PC-9 (cell line): ENCODE results near the gene CELSR2. TPM values are rescaled to one million over a fixed set of nuclear protein-coding genes. Genes with fewer than 3 reads are reported as not detected.

Experiments used
- BruUV-seq: library from RNA; stranded (reverse); fragments of 400-500 nt; replicated peaks from 2 replicates; lab custom pipeline; 2021; lab: Mats Ljungman, UMichigan
- CTCF ChIA-PET: fragments of 300-600 bp; sonication (Branson Sonifier 250); formaldehyde crosslinking; loops from one replicate; lab custom pipeline; 2022; ENCODE audit warnings: antibody characterized with exemption; lab: Charles Lee
- POLR2A ChIA-PET: fragments of 300-600 bp; sonication (Branson Sonifier 250); formaldehyde crosslinking; loops from one replicate; lab custom pipeline; 2022; ENCODE audit warnings: antibody characterized with exemption; ENCODE audit not compliant: unreplicated experiment; lab: Charles Lee
- DNase-seq, 2 experiments: peaks; one replicate each; pipeline versions ENCODE4 v3.0.0 to v3.0.0-alpha.2; 2015 to 2022; ENCODE audit warnings: mixed read lengths in 1 of 2
- H2AFZ ChIP-seq: fragments of 200-600 bp; sonication (generic); 2 replicates; pipeline ENCODE4 v1.8.1; 2017; ENCODE audit warnings: antibody characterized with exemption
- H3F3A ChIP-seq: fragments of 200-600 bp; sonication (generic); 2 replicates; pipeline ENCODE4 v1.8.1; 2017; ENCODE audit warnings: antibody characterized with exemption, mild to moderate bottlenecking, low read depth; ENCODE audit not compliant: insufficient read depth
- H3K27ac ChIP-seq: fragments of 200-600 bp; sonication (generic); 2 replicates; pipeline ENCODE4 v1.6.1; 2016; ENCODE audit warnings: mixed run types
- H3K27me3 ChIP-seq: fragments of 200-600 bp; sonication (generic); 2 replicates; pipeline ENCODE4 v1.6.1; 2016; ENCODE audit warnings: low read depth, mixed run types; ENCODE audit not compliant: insufficient read depth
- H3K36me3 ChIP-seq: fragments of 200-600 bp; sonication (generic); 2 replicates; pipeline ENCODE4 v1.6.1; 2016; ENCODE audit warnings: low read depth, mixed run types
- H3K4me1 ChIP-seq: fragments of 200-600 bp; sonication (generic); replicated peaks from 2 replicates; pipeline ENCODE4 v1.6.1; 2016; ENCODE audit warnings: mixed run types; ENCODE audit not compliant: insufficient read depth
- H3K4me2 ChIP-seq: fragments of 200-600 bp; sonication (generic); 2 replicates; pipeline ENCODE4 v1.6.1; 2017; ENCODE audit warnings: mixed run types
- H3K4me3 ChIP-seq: fragments of 200-600 bp; sonication (generic); 2 replicates; pipeline ENCODE4 v1.6.1; 2016; ENCODE audit warnings: mixed run types
- H3K79me2 ChIP-seq: fragments of 200-600 bp; sonication (generic); 2 replicates; pipeline ENCODE4 v1.6.1; 2017; ENCODE audit warnings: low read depth, mixed run types
- H3K9me2 ChIP-seq: fragments of 200-600 bp; sonication (generic); 2 replicates; pipeline ENCODE4 v1.8.1; 2017; ENCODE audit warnings: mild to moderate bottlenecking; ENCODE audit not compliant: insufficient read depth
- H3K9me3 ChIP-seq: fragments of 200-600 bp; sonication (generic); 2 replicates; pipeline ENCODE4 v1.8.1; 2016; ENCODE audit warnings: low read depth; ENCODE audit not compliant: insufficient read depth
- H4K20me1 ChIP-seq: fragments of 200-600 bp; sonication (generic); 2 replicates; pipeline ENCODE4 v1.8.1; 2017; ENCODE audit not compliant: insufficient read depth
- EZH2 ChIP-seq: fragments of 200-600 bp; sonication (generic); IDR thresholded peaks from 2 replicates; pipeline ENCODE4 v1.8.0; 2017; ENCODE audit warnings: antibody characterized with exemption, low read depth
- intact Hi-C: fragments of 100-400 bp; cut with micrococcal nuclease; formaldehyde crosslinking; loops from one replicate; pipeline ENCODE4 v1.10.0; 2022; ENCODE audit not compliant: unreplicated experiment
- total RNA-seq: library from RNA; stranded (reverse); gene quantifications from 2 replicates; pipeline ENCODE4 v1.2.3, GENCODE V29; 2021
- TF ChIP-seq, protein P1 (sequence below): fragments of 200-600 bp; sonication (generic); conservative IDR thresholded peaks from 2 replicates; pipeline ENCODE4 v1.6.1; 2017; ENCODE audit warnings: mixed run types, antibody characterized with exemption, mild to moderate bottlenecking, moderate library complexity

Gene CELSR2
- total RNA-seq, 1 experiment from 2014 or later: 19.5 TPM

- POLR2A ChIA-PET: no interaction called here
- no peak overlapping the region for H3K4me3 ChIP-seq
- TF ChIP-seq EZH2: no peak
- TF ChIP-seq, protein P1, sequence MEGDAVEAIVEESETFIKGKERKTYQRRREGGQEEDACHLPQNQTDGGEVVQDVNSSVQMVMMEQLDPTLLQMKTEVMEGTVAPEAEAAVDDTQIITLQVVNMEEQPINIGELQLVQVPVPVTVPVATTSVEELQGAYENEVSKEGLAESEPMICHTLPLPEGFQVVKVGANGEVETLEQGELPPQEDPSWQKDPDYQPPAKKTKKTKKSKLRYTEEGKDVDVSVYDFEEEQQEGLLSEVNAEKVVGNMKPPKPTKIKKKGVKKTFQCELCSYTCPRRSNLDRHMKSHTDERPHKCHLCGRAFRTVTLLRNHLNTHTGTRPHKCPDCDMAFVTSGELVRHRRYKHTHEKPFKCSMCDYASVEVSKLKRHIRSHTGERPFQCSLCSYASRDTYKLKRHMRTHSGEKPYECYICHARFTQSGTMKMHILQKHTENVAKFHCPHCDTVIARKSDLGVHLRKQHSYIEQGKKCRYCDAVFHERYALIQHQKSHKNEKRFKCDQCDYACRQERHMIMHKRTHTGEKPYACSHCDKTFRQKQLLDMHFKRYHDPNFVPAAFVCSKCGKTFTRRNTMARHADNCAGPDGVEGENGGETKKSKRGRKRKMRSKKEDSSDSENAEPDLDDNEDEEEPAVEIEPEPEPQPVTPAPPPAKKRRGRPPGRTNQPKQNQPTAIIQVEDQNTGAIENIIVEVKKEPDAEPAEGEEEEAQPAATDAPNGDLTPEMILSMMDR: no peak
- no TSS peak for BruUV-seq
- no peaks in the 10 kb centered on the region for H3K36me3 ChIP-seq
- no peaks in the 10 kb centered on the region for H3K9me2 ChIP-seq
- no peaks in the 10 kb centered on the region for H3K79me2 ChIP-seq
- no peaks in the 10 kb centered on the region for H3K27me3 ChIP-seq
- no peak overlapping the region for H3K27ac ChIP-seq
- H3K4me2 ChIP-seq: no peak overlapping the region
- intact Hi-C loops: no loop called here
- H3F3A ChIP-seq: no peaks in the 10 kb centered on the region
- no peaks in the 10 kb centered on the region for H4K20me1 ChIP-seq
- CTCF ChIA-PET: no interaction called here
- H3K9me3 ChIP-seq: no peaks in the 10 kb centered on the region
- H2AFZ ChIP-seq: no peak overlapping the region
- DNase-seq: no peak
- H3K4me1 ChIP-seq: peaks cover 12% of the 10 kb centered on the region
Observed at GRCh38 chr1:109248444-109248796, 919 bp upstream of the CELSR2 start.

DNA sequence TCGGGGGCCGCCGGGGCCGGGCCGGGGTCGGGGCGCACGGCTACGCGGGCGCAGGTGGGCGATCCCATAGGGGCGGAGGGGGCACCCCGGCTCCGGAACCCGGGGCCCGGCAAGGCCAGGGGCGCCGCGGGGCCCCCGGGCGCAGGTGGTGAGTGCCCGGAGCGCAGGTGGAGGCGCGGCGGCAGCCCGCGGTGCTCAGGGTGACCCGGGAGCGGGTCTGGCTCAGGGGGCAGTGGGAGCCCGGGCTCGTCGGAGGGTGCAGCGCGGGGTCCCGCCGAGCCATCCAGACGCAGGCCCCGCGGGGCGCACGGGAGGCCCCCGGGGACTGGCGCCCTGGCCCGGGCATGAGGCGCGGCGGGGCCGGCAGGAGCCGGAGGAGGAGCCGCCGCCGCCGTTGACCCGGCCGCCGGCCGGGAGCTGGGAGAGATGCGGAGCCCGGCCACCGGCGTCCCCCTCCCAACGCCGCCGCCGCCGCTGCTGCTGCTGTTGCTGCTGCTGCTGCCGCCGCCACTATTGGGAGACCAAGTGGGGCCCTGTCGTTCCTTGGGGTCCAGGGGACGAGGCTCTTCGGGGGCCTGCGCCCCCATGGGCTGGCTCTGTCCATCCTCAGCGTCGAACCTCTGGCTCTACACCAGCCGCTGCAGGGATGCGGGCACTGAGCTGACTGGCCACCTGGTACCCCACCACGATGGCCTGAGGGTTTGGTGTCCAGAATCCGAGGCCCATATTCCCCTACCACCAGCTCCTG, 489 bp downstream of the CELSR2 start:
- H3K9me2 ChIP-seq: no peaks in the 10 kb centered on the region
- DNase-seq: no peak
- H3K36me3 ChIP-seq: no peaks in the 10 kb centered on the region
- CTCF ChIA-PET: interaction anchor here (0.6 kb wide), 2 partner anchors 160 to 538 kb away, joined by 3 read pairs; no protein-coding TSS in a partner anchor
- no peak overlapping the region for H3K27ac ChIP-seq
- H3F3A ChIP-seq: no peaks in the 10 kb centered on the region
- H3K4me1 ChIP-seq: peaks cover 24% of the 10 kb centered on the region
- BruUV-seq: no TSS peak
- H2AFZ ChIP-seq: no peak overlapping the region
- peak overlapping the region; percentile 88 for H3K4me2 ChIP-seq
- peak overlapping the region; percentile 58; the same call in 1 of the 2 replicates for H3K4me3 ChIP-seq
- POLR2A ChIA-PET: interaction anchor here (0.5 to 1.2 kb wide), 4 partner anchors 8 to 46 kb away, joined by 3 to 7 read pairs (median 4); partner anchors contain the start of gene SARS1
- H3K79me2 ChIP-seq: no peaks in the 10 kb centered on the region
- TF ChIP-seq, protein P1: no peak
- no peak for TF ChIP-seq EZH2
- no peaks in the 10 kb centered on the region for H3K27me3 ChIP-seq
- no peaks in the 10 kb centered on the region for H3K9me3 ChIP-seq
- intact Hi-C loops: loop anchor here (1.0 kb wide), 1 partner anchor 10 kb away; no protein-coding TSS in a partner anchor
- H4K20me1 ChIP-seq: no peaks in the 10 kb centered on the region

GRCh38 chr1:109250454-109251276, 1.3 kb downstream of the CELSR2 start:
- CTCF ChIA-PET: interaction anchor here (0.6 kb wide), 2 partner anchors 160 to 537 kb away, joined by 3 read pairs; no protein-coding TSS in a partner anchor

More at GRCh38 chr1:109250454-109251276, 1.3 kb downstream of the CELSR2 start:
- TSS peak; percentile 31 for BruUV-seq
- H2AFZ ChIP-seq: no peak overlapping the region
- H4K20me1 ChIP-seq: no peaks in the 10 kb centered on the region
- no peaks in the 10 kb centered on the region for H3K9me2 ChIP-seq
- no peaks in the 10 kb centered on the region for H3K79me2 ChIP-seq
- peaks cover 32% of the 10 kb centered on the region for H3K4me1 ChIP-seq
- no peaks in the 10 kb centered on the region for H3K9me3 ChIP-seq
- intact Hi-C loops: no loop called here
- H3K4me2 ChIP-seq: peak overlapping the region; percentile 88
- H3K4me3 ChIP-seq: peak overlapping the region; percentile 58; the same call in 1 of the 2 replicates
- DNase-seq: no peak
- POLR2A ChIA-PET: interaction anchor here (0.6 to 1.2 kb wide), 3 partner anchors 22 to 47 kb away, joined by 3 to 7 read pairs (median 4); partner anchors contain the start of gene SARS1
- no peaks in the 10 kb centered on the region for H3K36me3 ChIP-seq
- no peaks in the 10 kb centered on the region for H3F3A ChIP-seq
- TF ChIP-seq, protein P1: no peak
- TF ChIP-seq EZH2: no peak
- H3K27ac ChIP-seq: no peak overlapping the region
- H3K27me3 ChIP-seq: no peaks in the 10 kb centered on the region
